ENCODE measurements around the gene IL17RE. TPM values are rescaled to one million over a fixed set of nuclear protein-coding genes. Genes with fewer than 3 reads are reported as not detected.
"Not testable (repeated sequence)": the region's sequence is repeated elsewhere in the genome, so short reads cannot be mapped to it uniquely, and the experiment has no call there.

IL17RE gene
- total RNA-seq, 2 experiments from 2014 or later = 1.7 to 3.0 TPM

- ChIA-PET CTCF (no interaction called here), POLR2A (interaction anchor here (7.0 kb wide), 1 partner anchor 9 kb away, joined by 54 read pairs; the partner anchor contains the start of gene JAGN1)
- H3K9me3 Mint-ChIP-seq = no peaks in the 10 kb centered on the region
- no peak overlapping the region for H3K4me3 Mint-ChIP-seq
- no peak for DNase-seq
- no peaks in the 10 kb centered on the region for H3K27me3 Mint-ChIP-seq
- H3K4me1 Mint-ChIP-seq = peaks cover 41% of the 10 kb centered on the region
- H3K36me3 Mint-ChIP-seq (ENCODE audit: low read depth) = peaks cover 6% of the 10 kb centered on the region
- H3K27ac Mint-ChIP-seq = no peak overlapping the region
These were observed 3.3 kb upstream of the IL17RE start for GRCh38 chr3:9899289-9899791.

- not testable (repeated sequence) for DNase-seq; H3K27ac Mint-ChIP-seq; H3K4me3 Mint-ChIP-seq; H3K27me3 Mint-ChIP-seq; H3K36me3 Mint-ChIP-seq (ENCODE audit: low read depth); H3K9me3 Mint-ChIP-seq
- ChIA-PET POLR2A (interaction anchor here (7.0 kb wide), 1 partner anchor 10 kb away, joined by 54 read pairs; the partner anchor contains the start of gene JAGN1), CTCF (interaction anchor here (1.2 to 1.5 kb wide), 2 partner anchors 32 to 104 kb away, joined by 4 to 5 read pairs; no protein-coding TSS in a partner anchor)
- peaks cover 35% of the 10 kb centered on the region for H3K4me1 Mint-ChIP-seq
These were observed 1.7 kb upstream of the IL17RE start for GRCh38 chr3:9900965-9901415.

GRCh38 chr3:9901967-9902366 lies 681 bp upstream of the IL17RE start:
- H3K27ac Mint-ChIP-seq = peak overlapping the region; percentile 75

GRCh38 chr3:9903238-9903624 lies 583 bp downstream of the IL17RE start:
- no peaks in the 10 kb centered on the region for H3K9me3 Mint-ChIP-seq
- CTCF ChIA-PET = interaction anchor here (1.1 to 1.9 kb wide), 2 partner anchors 12 to 30 kb away, joined by 4 to 10 read pairs; partner anchors contain the start of genes CRELD1 and JAGN1
- no peak for DNase-seq
- peak overlapping the region; percentile 60 for H3K4me3 Mint-ChIP-seq
- no peaks in the 10 kb centered on the region for H3K36me3 Mint-ChIP-seq (ENCODE audit: low read depth)
- H3K27me3 Mint-ChIP-seq = peaks cover 2% of the 10 kb centered on the region
- H3K27ac Mint-ChIP-seq = peak overlapping the region; percentile 70
- H3K4me1 Mint-ChIP-seq = peaks cover 35% of the 10 kb centered on the region
- POLR2A ChIA-PET = interaction anchor here (1.2 to 7.0 kb wide), 4 partner anchors 10 to 30 kb away, joined by 3 to 54 read pairs (median 15); partner anchors contain the start of genes CRELD1 and JAGN1

More at GRCh38 chr3:9901967-9902366, 681 bp upstream of the IL17RE start:
- POLR2A ChIA-PET = interaction anchor here (1.0 to 7.0 kb wide), 6 partner anchors 11 to 44 kb away, joined by 3 to 54 read pairs (median 8); partner anchors contain the start of genes CIDEC, CRELD1 and JAGN1
- Mint-ChIP-seq H3K27me3 (peaks cover 2% of the 10 kb centered on the region), H3K9me3 (no peaks in the 10 kb centered on the region), H3K4me1 (peaks cover 35% of the 10 kb centered on the region), H3K4me3 (no peak overlapping the region), H3K36me3 (ENCODE audit: low read depth) (no peaks in the 10 kb centered on the region)
- CTCF ChIA-PET = interaction anchor here (0.5 to 1.9 kb wide), 7 partner anchors 11 to 118 kb away, joined by 3 to 10 read pairs (median 5); partner anchors contain the start of gene JAGN1
- DNase-seq = peak; percentile 56

- ChIA-PET CTCF (interaction anchor here (1.0 kb wide), 1 partner anchor 29 kb away, joined by 3 read pairs; no protein-coding TSS in a partner anchor), POLR2A (interaction anchor here (2.5 to 7.0 kb wide), 2 partner anchors 9 to 13 kb away, joined by 17 to 54 read pairs; partner anchors contain the start of gene JAGN1)
- Mint-ChIP-seq H3K36me3 (ENCODE audit: low read depth) (no peaks in the 10 kb centered on the region), H3K4me1 (peaks cover 35% of the 10 kb centered on the region), H3K27ac (no peak overlapping the region), H3K9me3 (no peaks in the 10 kb centered on the region), H3K4me3 (no peak overlapping the region), H3K27me3 (peaks cover 2% of the 10 kb centered on the region)
- DNase-seq = no peak
These were observed 1.3 kb downstream of the IL17RE start for GRCh38 chr3:9903904-9904303.

GRCh38 chr3:9906480-9906879 lies 3.8 kb downstream of the IL17RE start:
- Mint-ChIP-seq H3K4me3 (no peak overlapping the region), H3K9me3 (no peaks in the 10 kb centered on the region), H3K36me3 (ENCODE audit: low read depth) (no peaks in the 10 kb centered on the region), H3K27me3 (peaks cover 2% of the 10 kb centered on the region), H3K4me1 (peaks cover 33% of the 10 kb centered on the region), H3K27ac (no peak overlapping the region)
- DNase-seq = no peak
- POLR2A ChIA-PET = interaction anchor here (7.0 kb wide), 1 partner anchor 16 kb away, joined by 54 read pairs; the partner anchor contains the start of gene JAGN1
- CTCF ChIA-PET = interaction anchor here (1.3 kb wide), 1 partner anchor 16 kb away, joined by 3 read pairs; the partner anchor contains the start of gene JAGN1

GRCh38 chr3:9908286-9908685 lies 5.6 kb downstream of the IL17RE start:
- Mint-ChIP-seq H3K27me3 (peaks cover 7% of the 10 kb centered on the region), H3K27ac (no peak overlapping the region), H3K4me3 (no peak overlapping the region), H3K9me3 (peaks cover 3% of the 10 kb centered on the region), H3K36me3 (ENCODE audit: low read depth) (peaks cover 4% of the 10 kb centered on the region), H3K4me1 (peaks cover 23% of the 10 kb centered on the region)
- DNase-seq = no peak
- POLR2A ChIA-PET = interaction anchor here (1.1 to 1.4 kb wide), 2 partner anchors 17 to 25 kb away, joined by 3 to 5 read pairs; partner anchors contain the start of gene CRELD1
- CTCF ChIA-PET = interaction anchor here (1.4 kb wide), 1 partner anchor 25 kb away, joined by 5 read pairs; the partner anchor contains the start of gene CRELD1

GRCh38 chr3:9909221-9910013 lies 6.8 kb downstream of the IL17RE start:
- ChIA-PET CTCF (interaction anchor here (7.5 kb wide), 1 partner anchor 23 kb away, joined by 51 read pairs; the partner anchor contains the start of gene CRELD1), POLR2A (interaction anchor here (1.1 kb wide), 1 partner anchor 16 kb away, joined by 3 read pairs; no protein-coding TSS in a partner anchor)
- H3K27ac Mint-ChIP-seq = no peak overlapping the region
- H3K4me3 Mint-ChIP-seq = no peak overlapping the region
- H3K9me3 Mint-ChIP-seq = peaks cover 3% of the 10 kb centered on the region
- peaks cover 4% of the 10 kb centered on the region for H3K36me3 Mint-ChIP-seq (ENCODE audit: low read depth)
- DNase-seq = no peak
- H3K27me3 Mint-ChIP-seq = peaks cover 10% of the 10 kb centered on the region
- peaks cover 14% of the 10 kb centered on the region for H3K4me1 Mint-ChIP-seq

GRCh38 chr3:9911863-9912262 lies 9.2 kb downstream of the IL17RE start:
- Mint-ChIP-seq H3K4me1 (peaks cover 22% of the 10 kb centered on the region), H3K27ac (no peak overlapping the region), H3K4me3 (no peak overlapping the region), H3K36me3 (ENCODE audit: low read depth) (peaks cover 4% of the 10 kb centered on the region), H3K27me3 (peaks cover 14% of the 10 kb centered on the region), H3K9me3 (peaks cover 3% of the 10 kb centered on the region)
- no peak for DNase-seq
- ChIA-PET CTCF (interaction anchor here (1.0 to 7.5 kb wide), 4 partner anchors 10 to 35 kb away, joined by 3 to 51 read pairs (median 4); partner anchors contain the start of gene CRELD1), POLR2A (interaction anchor here (0.7 to 3.7 kb wide), 5 partner anchors 9 to 161 kb away, joined by 3 to 27 read pairs (median 4); partner anchors contain the start of genes ARPC4, IL17RE, JAGN1 and TADA3)

GRCh38 chr3:9912294-9912935 lies 9.8 kb downstream of the IL17RE start:
- POLR2A ChIA-PET = interaction anchor here (0.7 to 3.8 kb wide), 6 partner anchors 10 to 161 kb away, joined by 3 to 27 read pairs (median 10); partner anchors contain the start of genes ARPC4, CRELD1, IL17RE and JAGN1
- no peak overlapping the region for H3K27ac Mint-ChIP-seq
- DNase-seq = peak; percentile 28

GRCh38 chr3:9913601-9914000 lies 11.0 kb downstream of the IL17RE start:
- H3K4me3 Mint-ChIP-seq = no peak overlapping the region
- H3K4me1 Mint-ChIP-seq = peaks cover 22% of the 10 kb centered on the region
- DNase-seq = no peak
- no peak overlapping the region for H3K27ac Mint-ChIP-seq
- ChIA-PET POLR2A (interaction anchor here (0.5 to 3.8 kb wide), 4 partner anchors 11 to 49 kb away, joined by 3 to 27 read pairs (median 17); partner anchors contain the start of genes CRELD1, IL17RE and JAGN1), CTCF (interaction anchor here (1.0 to 7.5 kb wide), 3 partner anchors 12 to 22 kb away, joined by 3 to 51 read pairs (median 3); partner anchors contain the start of gene CRELD1)
- peaks cover 4% of the 10 kb centered on the region for H3K36me3 Mint-ChIP-seq (ENCODE audit: low read depth)
- peaks cover 3% of the 10 kb centered on the region for H3K9me3 Mint-ChIP-seq
- peaks cover 14% of the 10 kb centered on the region for H3K27me3 Mint-ChIP-seq

More at GRCh38 chr3:9912294-9912935, 9.8 kb downstream of the IL17RE start:
- CTCF ChIA-PET = interaction anchor here (1.0 to 7.5 kb wide), 4 partner anchors 10 to 34 kb away, joined by 3 to 51 read pairs (median 4); partner anchors contain the start of gene CRELD1
- Mint-ChIP-seq H3K4me3 (no peak overlapping the region), H3K4me1 (peaks cover 22% of the 10 kb centered on the region), H3K36me3 (ENCODE audit: low read depth) (peaks cover 4% of the 10 kb centered on the region), H3K9me3 (peaks cover 3% of the 10 kb centered on the region), H3K27me3 (peaks cover 14% of the 10 kb centered on the region)
